ENCODE measurements around the gene ZMYM5.
A peak's percentile ranks its signal among the peaks of the same experiment; 100 is the strongest.
"Not testable (repeated sequence)": the region's sequence is repeated elsewhere in the genome, so short reads cannot be mapped to it uniquely, and the experiment has no call there.

ZMYM5 gene

DNA sequence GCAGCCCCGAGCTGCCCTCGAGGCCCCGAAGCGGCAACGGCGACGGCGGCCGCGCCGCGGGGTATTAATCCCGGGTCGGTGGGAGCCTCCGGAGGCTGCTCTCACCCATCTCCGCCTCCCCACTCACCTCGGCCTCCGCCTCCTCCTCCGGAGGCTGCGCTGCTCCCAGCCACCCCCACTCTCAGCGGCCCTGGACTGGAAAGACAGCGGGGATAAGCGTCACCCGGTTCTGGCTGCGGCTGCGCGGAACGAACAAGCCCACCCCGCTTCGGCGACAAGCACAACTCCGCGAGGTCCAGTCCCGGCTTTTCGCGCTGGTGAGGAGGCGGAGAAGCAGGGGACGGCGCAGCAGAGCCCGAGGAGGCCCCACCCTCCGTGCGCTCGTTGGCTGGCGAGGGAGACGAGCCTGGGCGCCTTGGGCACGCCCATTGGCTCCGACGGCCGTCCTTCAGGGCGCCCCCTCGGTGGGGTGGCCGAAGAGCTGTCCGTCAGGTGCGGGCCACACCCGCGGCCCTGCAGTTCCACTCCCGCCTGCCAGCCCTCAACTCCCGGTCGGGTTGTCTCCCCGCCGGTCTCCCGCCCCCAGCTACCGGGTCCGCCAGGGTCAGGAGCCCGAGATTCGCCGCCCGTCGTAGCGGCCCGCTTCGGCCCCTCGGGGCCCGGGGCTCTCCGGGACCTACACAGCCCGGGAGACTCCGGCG, at the start of gene ZMYM5:
Gene ZMYM5 (minus strand): TSS at position 327 of the 701 bp plus-strand sequence. CDS start 11,469 bp downstream, outside the sequence.
- H3K27ac ChIP-seq = peak within 1 kb of the TSS; percentile 98
- no peak for TF ChIP-seq CTCF (IDR thresholded peaks at IDR 0.05)
- no peak for TF ChIP-seq ZFX (IDR thresholded peaks at IDR 0.05; ENCODE audit: borderline replicate concordance)

- no peak for TF ChIP-seq CTCF (IDR thresholded peaks at IDR 0.05)
- no peak for TF ChIP-seq ZFX (IDR thresholded peaks at IDR 0.05; ENCODE audit: borderline replicate concordance)
- no peak overlapping the region for H3K27ac ChIP-seq
These were observed 47.1 kb upstream of the ZMYM5 start for GRCh38 chr13:19910336-19911072.

DNA sequence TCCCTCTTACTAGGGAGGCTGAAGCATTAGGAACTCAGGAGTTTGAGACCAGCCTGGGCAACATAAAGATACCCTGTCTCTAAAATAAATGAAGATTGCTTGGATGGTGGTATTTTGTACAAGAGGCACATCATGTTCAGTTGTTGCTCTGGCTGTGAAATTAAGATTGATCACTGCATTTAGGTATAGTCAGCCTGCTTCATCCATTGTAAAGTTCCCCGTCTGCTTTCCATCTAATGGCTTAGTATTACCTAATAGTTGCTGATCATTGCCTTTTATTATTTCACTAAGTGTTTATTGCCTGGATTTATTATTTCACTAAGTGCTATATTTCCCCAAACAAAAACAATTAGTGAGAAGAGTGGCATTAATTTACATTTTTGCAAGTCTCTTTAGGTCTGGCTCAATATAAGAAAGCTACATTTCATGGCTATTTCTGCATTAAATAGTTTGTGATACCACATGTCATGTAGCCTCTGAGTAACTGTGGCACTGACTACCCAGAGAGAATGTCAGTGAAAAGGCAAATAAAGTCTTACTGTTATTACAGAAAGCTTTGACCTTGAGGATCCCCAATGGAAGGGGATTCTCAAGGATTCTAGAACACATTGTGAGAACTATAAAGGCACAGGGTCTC, 45.0 kb upstream of the ZMYM5 start:
- no peak overlapping the region for H3K27ac ChIP-seq
- TF ChIP-seq CTCF (IDR thresholded peaks at IDR 0.05) = no peak
- TF ChIP-seq ZFX (IDR thresholded peaks at IDR 0.05; ENCODE audit: borderline replicate concordance) = no peak

DNA sequence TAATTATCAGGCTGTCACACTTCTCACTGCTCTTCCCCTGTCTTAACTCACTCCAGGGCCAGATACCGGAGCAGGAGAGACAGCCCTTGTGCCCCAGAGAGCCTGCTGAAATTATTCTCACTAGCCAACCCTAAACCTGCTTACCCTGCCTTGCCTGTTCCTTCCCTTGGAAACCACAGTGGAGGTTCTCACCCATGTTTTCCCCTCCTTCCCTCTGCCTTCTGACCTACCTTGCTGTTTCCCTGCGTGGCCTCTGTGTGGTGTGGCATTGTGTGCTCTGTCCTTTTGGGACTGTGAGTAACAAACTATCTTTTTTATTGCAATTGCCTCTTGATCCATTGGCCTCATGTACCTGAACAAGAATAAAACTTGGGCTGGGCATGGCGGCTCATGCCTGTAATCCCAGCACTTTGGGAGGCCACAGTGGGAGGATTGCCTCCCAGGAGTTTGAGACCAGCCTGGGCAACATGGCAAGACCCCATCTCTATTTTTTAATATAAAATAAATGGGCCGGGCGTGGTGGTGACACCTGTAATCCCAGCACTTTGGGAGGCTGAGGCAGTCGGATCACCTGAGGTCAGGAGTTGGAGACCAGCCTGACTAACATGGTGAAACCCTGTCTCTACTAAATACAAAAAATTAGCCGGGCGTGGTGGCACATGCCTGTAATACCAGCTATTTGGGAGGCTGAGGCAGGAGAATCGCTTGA, 42.2 kb upstream of the ZMYM5 start:
- H3K27ac ChIP-seq = not testable (repeated sequence)

- no peak overlapping the region for H3K27ac ChIP-seq
- TF ChIP-seq ZFX (IDR thresholded peaks at IDR 0.05; ENCODE audit: borderline replicate concordance) (no peak), CTCF (IDR thresholded peaks at IDR 0.05) (no peak)
These were observed 26.6 kb upstream of the ZMYM5 start for GRCh38 chr13:19890030-19890429.

DNA sequence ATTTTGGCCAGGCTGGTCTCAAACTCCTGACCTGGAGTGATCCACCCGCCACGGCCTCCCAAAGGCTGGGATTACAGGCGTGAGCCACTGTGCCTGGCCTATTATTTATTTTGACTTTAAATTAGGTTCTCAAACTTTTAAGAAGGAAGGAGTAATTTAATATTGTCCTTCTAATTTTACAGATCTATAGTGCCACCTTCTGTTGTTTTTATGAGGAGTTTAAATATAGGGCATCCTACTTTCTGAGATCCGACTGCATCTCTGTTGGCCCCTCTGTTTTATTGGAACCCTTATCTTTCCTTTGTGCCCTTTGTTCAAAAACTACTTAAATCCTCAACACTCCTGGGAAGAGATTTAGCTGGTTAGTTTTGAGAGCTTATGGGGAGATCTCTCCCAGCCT, 25.4 kb upstream of the ZMYM5 start:
- no peak overlapping the region for H3K27ac ChIP-seq
- TF ChIP-seq CTCF (IDR thresholded peaks at IDR 0.05) (no peak), ZFX (IDR thresholded peaks at IDR 0.05; ENCODE audit: borderline replicate concordance) (no peak)

- no peak for TF ChIP-seq ZFX (IDR thresholded peaks at IDR 0.05; ENCODE audit: borderline replicate concordance)
- no peak for TF ChIP-seq CTCF (IDR thresholded peaks at IDR 0.05)
- no peak overlapping the region for H3K27ac ChIP-seq
These were observed 18.8 kb upstream of the ZMYM5 start for GRCh38 chr13:19882231-19882630.

All from 22Rv1 (cell line).